ENCODE measurements around the gene GPC5.

Gene GPC5

DNA sequence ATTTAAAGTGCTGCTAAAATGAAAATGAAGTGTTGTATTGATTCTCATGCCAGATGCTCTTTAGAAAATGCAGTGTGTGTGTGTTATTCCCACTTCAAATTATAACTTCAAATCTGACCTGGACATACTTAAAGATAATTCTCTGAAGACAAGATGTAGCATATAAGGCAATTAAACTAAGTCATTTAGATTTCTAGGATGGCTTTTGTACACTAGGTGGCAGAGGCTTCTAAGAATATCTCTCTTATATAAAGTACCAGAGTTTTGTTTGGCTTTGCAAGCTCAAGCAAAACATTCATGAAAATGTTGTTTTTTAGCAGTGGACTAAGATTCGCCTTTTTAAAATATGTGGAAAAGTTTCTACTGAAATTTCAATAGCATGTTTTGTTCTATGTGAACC lies 407.2 kb downstream of the GPC5 start:
- no peaks in the 10 kb centered on the region for H4K20me1 ChIP-seq (ENCODE audit: insufficient read depth, low read length)
- H3K4me2 ChIP-seq (ENCODE audit: low read length), result no peak overlapping the region
- H3K9me3 ChIP-seq (ENCODE audit: insufficient read depth, low read length), result no peaks in the 10 kb centered on the region
- no peak overlapping the region for H3K4me3 ChIP-seq (ENCODE audit: low read length)
- H2AFZ ChIP-seq (ENCODE audit: low read depth, low read length), result no peak overlapping the region
- no peaks in the 10 kb centered on the region for H3K36me3 ChIP-seq (replicated peaks; ENCODE audit: low read depth, low read length)
- H3K27me3 ChIP-seq (ENCODE audit: low read depth, low read length), result no peaks in the 10 kb centered on the region
- no peak overlapping the region for H3K27ac ChIP-seq (ENCODE audit: low read length)
- no peaks in the 10 kb centered on the region for H3K4me1 ChIP-seq (ENCODE audit: low read length)
- TF ChIP-seq, protein P1, sequence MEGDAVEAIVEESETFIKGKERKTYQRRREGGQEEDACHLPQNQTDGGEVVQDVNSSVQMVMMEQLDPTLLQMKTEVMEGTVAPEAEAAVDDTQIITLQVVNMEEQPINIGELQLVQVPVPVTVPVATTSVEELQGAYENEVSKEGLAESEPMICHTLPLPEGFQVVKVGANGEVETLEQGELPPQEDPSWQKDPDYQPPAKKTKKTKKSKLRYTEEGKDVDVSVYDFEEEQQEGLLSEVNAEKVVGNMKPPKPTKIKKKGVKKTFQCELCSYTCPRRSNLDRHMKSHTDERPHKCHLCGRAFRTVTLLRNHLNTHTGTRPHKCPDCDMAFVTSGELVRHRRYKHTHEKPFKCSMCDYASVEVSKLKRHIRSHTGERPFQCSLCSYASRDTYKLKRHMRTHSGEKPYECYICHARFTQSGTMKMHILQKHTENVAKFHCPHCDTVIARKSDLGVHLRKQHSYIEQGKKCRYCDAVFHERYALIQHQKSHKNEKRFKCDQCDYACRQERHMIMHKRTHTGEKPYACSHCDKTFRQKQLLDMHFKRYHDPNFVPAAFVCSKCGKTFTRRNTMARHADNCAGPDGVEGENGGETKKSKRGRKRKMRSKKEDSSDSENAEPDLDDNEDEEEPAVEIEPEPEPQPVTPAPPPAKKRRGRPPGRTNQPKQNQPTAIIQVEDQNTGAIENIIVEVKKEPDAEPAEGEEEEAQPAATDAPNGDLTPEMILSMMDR (IDR thresholded peaks at IDR 0.05; ENCODE audit: low read depth, low read length), result peak; percentile 55
- no peak for TF ChIP-seq EZH2phosphoT487 (IDR thresholded peaks at IDR 0.05; ENCODE audit: low read depth)
- H3K9ac ChIP-seq (ENCODE audit: low read length), result no peak overlapping the region
- no peaks in the 10 kb centered on the region for H3K79me2 ChIP-seq (ENCODE audit: low read length)

GRCh38 chr13:91809161-91809560 lies 410.7 kb downstream of the GPC5 start:
- Histone ChIP-seq H2AFZ (ENCODE audit: low read depth, low read length) (no peak overlapping the region), H3K9ac (ENCODE audit: low read length) (no peak overlapping the region), H3K79me2 (ENCODE audit: low read length) (no peaks in the 10 kb centered on the region), H3K9me3 (ENCODE audit: insufficient read depth, low read length) (no peaks in the 10 kb centered on the region), H4K20me1 (ENCODE audit: insufficient read depth, low read length) (no peaks in the 10 kb centered on the region), H3K4me2 (ENCODE audit: low read length) (no peak overlapping the region), H3K27ac (ENCODE audit: low read length) (no peak overlapping the region), H3K4me1 (ENCODE audit: low read length) (no peaks in the 10 kb centered on the region), H3K36me3 (replicated peaks; ENCODE audit: low read depth, low read length) (no peaks in the 10 kb centered on the region), H3K27me3 (ENCODE audit: low read depth, low read length) (no peaks in the 10 kb centered on the region), H3K4me3 (ENCODE audit: low read length) (no peak overlapping the region)
- no peak for TF ChIP-seq EZH2phosphoT487 (IDR thresholded peaks at IDR 0.05; ENCODE audit: low read depth)
- TF ChIP-seq, protein P1 (IDR thresholded peaks at IDR 0.05; ENCODE audit: low read depth, low read length), result no peak

DNA sequence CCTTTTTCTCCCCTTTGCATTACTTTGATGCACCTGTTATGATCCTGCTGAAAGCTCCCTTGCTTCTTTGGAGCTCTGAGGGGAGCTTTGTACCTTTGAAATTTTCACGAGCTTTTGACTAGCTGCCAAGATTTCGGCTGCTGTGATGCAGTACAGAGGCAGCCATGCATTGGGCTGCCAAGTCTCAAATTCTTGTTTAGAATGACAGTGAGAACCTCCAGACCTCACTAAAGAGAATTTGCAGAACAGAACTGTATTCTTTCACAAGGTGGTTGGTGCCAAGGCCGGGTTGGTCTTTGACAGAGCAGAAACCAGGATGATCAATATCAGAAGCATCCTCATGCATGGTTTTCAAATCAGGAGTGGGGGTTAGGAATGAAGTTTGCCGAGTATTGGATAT lies 414.8 kb downstream of the GPC5 start:
- Histone ChIP-seq H3K4me3 (ENCODE audit: low read length) (no peak overlapping the region), H4K20me1 (ENCODE audit: insufficient read depth, low read length) (no peaks in the 10 kb centered on the region)
- TF ChIP-seq EZH2phosphoT487 (IDR thresholded peaks at IDR 0.05; ENCODE audit: low read depth), result no peak
- TF ChIP-seq, protein P1 (IDR thresholded peaks at IDR 0.05; ENCODE audit: low read depth, low read length), result no peak

DNA sequence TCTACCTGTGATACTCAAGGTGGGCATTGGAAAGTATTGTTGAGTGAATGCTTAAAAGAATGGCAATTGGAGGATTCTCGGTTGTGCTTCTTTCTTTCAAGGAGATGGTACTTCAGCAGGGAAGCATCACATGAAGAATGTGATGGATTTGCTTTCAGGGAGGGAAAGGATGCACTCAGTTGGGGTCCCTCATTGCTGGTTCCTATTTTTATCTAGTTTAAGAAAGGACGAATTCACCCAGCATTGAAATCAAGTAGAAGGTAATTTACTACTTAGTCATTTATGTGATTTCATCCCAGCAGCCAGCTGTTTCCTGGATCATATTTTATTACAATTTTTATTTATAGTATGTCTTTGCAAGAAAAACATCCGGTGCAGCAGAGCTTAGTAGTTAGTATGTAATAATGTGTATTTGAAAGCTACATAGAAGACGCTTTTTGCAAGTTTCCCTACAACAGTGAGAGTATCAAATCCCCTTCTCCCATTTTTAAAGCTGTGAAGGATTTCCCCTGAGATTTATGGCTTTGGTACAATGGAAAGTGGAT lies 417.9 kb downstream of the GPC5 start:
- H3K9me3 ChIP-seq (ENCODE audit: insufficient read depth, low read length), result no peaks in the 10 kb centered on the region
- no peak overlapping the region for H3K4me2 ChIP-seq (ENCODE audit: low read length)
- H3K27me3 ChIP-seq (ENCODE audit: low read depth, low read length), result no peaks in the 10 kb centered on the region
- no peak overlapping the region for H3K27ac ChIP-seq (ENCODE audit: low read length)
- TF ChIP-seq EZH2phosphoT487 (IDR thresholded peaks at IDR 0.05; ENCODE audit: low read depth), result no peak
- TF ChIP-seq, protein P1 (IDR thresholded peaks at IDR 0.05; ENCODE audit: low read depth, low read length), result no peak
- H3K36me3 ChIP-seq (replicated peaks; ENCODE audit: low read depth, low read length), result no peaks in the 10 kb centered on the region
- no peaks in the 10 kb centered on the region for H4K20me1 ChIP-seq (ENCODE audit: insufficient read depth, low read length)
- no peak overlapping the region for H2AFZ ChIP-seq (ENCODE audit: low read depth, low read length)
- no peak overlapping the region for H3K4me3 ChIP-seq (ENCODE audit: low read length)
- H3K79me2 ChIP-seq (ENCODE audit: low read length), result no peaks in the 10 kb centered on the region
- no peaks in the 10 kb centered on the region for H3K4me1 ChIP-seq (ENCODE audit: low read length)
- H3K9ac ChIP-seq (ENCODE audit: low read length), result no peak overlapping the region

More for the DNA sequence above, 414.8 kb downstream of the GPC5 start:
- H3K9me3 ChIP-seq (ENCODE audit: insufficient read depth, low read length), result no peaks in the 10 kb centered on the region
- H3K27ac ChIP-seq (ENCODE audit: low read length), result no peak overlapping the region
- H3K9ac ChIP-seq (ENCODE audit: low read length), result no peak overlapping the region
- H2AFZ ChIP-seq (ENCODE audit: low read depth, low read length), result no peak overlapping the region
- H3K79me2 ChIP-seq (ENCODE audit: low read length), result no peaks in the 10 kb centered on the region
- peak overlapping the region; percentile 10 for H3K4me2 ChIP-seq (ENCODE audit: low read length)
- no peaks in the 10 kb centered on the region for H3K36me3 ChIP-seq (replicated peaks; ENCODE audit: low read depth, low read length)
- no peaks in the 10 kb centered on the region for H3K4me1 ChIP-seq (ENCODE audit: low read length)
- H3K27me3 ChIP-seq (ENCODE audit: low read depth, low read length), result no peaks in the 10 kb centered on the region

Measured in OCI-LY3 (cell line).